ENCODE data around the gene ERMN. TPM values are rescaled to one million over a fixed set of nuclear protein-coding genes. Genes with fewer than 3 reads are reported as not detected.
A peak's percentile ranks its signal among the peaks of the same experiment; 100 is the strongest.

ERMN gene
- total RNA-seq, 1 donor, result 1.4 TPM

GRCh38 chr2:157336137-157337010, 10.8 kb upstream of the ERMN start:
- TF ChIP-seq CTCF (IDR thresholded peaks at IDR 0.05; ENCODE audit: extremely low read depth, low read depth, low read length), result peak; percentile 75
- Histone ChIP-seq H3K4me3 (ENCODE audit: insufficient read depth, low read length) (no peak overlapping the region), H4K20me1 (ENCODE audit: insufficient read depth, low read length) (no peaks in the 10 kb centered on the region), H3K27me3 (ENCODE audit: insufficient read depth, low read length) (peaks cover 5% of the 10 kb centered on the region), H3K4me1 (ENCODE audit: insufficient read depth, low read length) (peaks cover 13% of the 10 kb centered on the region), H3K36me3 (ENCODE audit: insufficient read depth, low read length) (no peaks in the 10 kb centered on the region), H3K4me2 (ENCODE audit: insufficient read depth, low read length) (no peak overlapping the region), H3K9me3 (ENCODE audit: low read depth, low read length) (no peaks in the 10 kb centered on the region), H3K79me2 (ENCODE audit: insufficient read depth, low read length) (no peaks in the 10 kb centered on the region), H3K27ac (ENCODE audit: low read depth, low read length) (no peak overlapping the region), H2AFZ (ENCODE audit: low read length) (no peak overlapping the region)
- DNase-seq (ENCODE audit: insufficient read length, low spot score, missing footprints), result no peak

- H3K27me3 ChIP-seq (ENCODE audit: insufficient read depth, low read length), result peaks cover 5% of the 10 kb centered on the region
- no peaks in the 10 kb centered on the region for H4K20me1 ChIP-seq (ENCODE audit: insufficient read depth, low read length)
- TF ChIP-seq CTCF (IDR thresholded peaks at IDR 0.05; ENCODE audit: extremely low read depth, low read depth, low read length), result no peak
- H3K9me3 ChIP-seq (ENCODE audit: low read depth, low read length), result no peaks in the 10 kb centered on the region
- peaks cover 5% of the 10 kb centered on the region for H3K4me1 ChIP-seq (ENCODE audit: insufficient read depth, low read length)
- peak; percentile 44 for DNase-seq (ENCODE audit: insufficient read length, low spot score, missing footprints)
- H3K36me3 ChIP-seq (ENCODE audit: insufficient read depth, low read length), result no peaks in the 10 kb centered on the region
- H3K79me2 ChIP-seq (ENCODE audit: insufficient read depth, low read length), result no peaks in the 10 kb centered on the region
- H3K4me2 ChIP-seq (ENCODE audit: insufficient read depth, low read length), result no peak overlapping the region
- no peak overlapping the region for H3K27ac ChIP-seq (ENCODE audit: low read depth, low read length)
- no peak overlapping the region for H2AFZ ChIP-seq (ENCODE audit: low read length)
- no peak overlapping the region for H3K4me3 ChIP-seq (ENCODE audit: insufficient read depth, low read length)
Observed at GRCh38 chr2:157334797-157335196, 9.2 kb upstream of the ERMN start.

DNA sequence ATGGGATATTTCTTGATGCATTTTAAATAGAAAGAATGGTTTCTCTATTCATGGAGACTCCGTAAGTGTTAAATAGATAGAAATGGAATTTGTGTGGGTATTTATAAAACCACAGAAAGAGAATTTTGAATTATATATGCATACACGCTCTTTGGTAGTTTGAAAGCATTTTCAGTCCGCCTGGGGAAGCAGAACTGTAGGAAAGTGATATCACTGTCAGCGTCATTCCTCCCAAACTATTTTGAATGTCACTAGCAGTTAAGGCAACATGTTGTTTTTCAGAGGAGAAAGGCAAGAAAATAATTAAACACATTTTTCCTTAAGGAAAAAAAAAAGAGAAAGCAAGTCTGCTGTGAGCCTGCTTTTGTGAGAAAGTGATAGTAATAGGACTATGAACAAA, 8.7 kb upstream of the ERMN start:
- no peak overlapping the region for H2AFZ ChIP-seq (ENCODE audit: low read length)
- H3K27ac ChIP-seq (ENCODE audit: low read depth, low read length), result no peak overlapping the region
- H3K4me2 ChIP-seq (ENCODE audit: insufficient read depth, low read length), result no peak overlapping the region
- no peaks in the 10 kb centered on the region for H3K36me3 ChIP-seq (ENCODE audit: insufficient read depth, low read length)
- H3K4me1 ChIP-seq (ENCODE audit: insufficient read depth, low read length), result peaks cover 4% of the 10 kb centered on the region
- H4K20me1 ChIP-seq (ENCODE audit: insufficient read depth, low read length), result no peaks in the 10 kb centered on the region
- H3K9me3 ChIP-seq (ENCODE audit: low read depth, low read length), result no peaks in the 10 kb centered on the region
- no peak for DNase-seq (ENCODE audit: insufficient read length, low spot score, missing footprints)
- H3K4me3 ChIP-seq (ENCODE audit: insufficient read depth, low read length), result no peak overlapping the region
- peaks cover 5% of the 10 kb centered on the region for H3K27me3 ChIP-seq (ENCODE audit: insufficient read depth, low read length)
- TF ChIP-seq CTCF (IDR thresholded peaks at IDR 0.05; ENCODE audit: extremely low read depth, low read depth, low read length), result no peak
- no peaks in the 10 kb centered on the region for H3K79me2 ChIP-seq (ENCODE audit: insufficient read depth, low read length)

DNA sequence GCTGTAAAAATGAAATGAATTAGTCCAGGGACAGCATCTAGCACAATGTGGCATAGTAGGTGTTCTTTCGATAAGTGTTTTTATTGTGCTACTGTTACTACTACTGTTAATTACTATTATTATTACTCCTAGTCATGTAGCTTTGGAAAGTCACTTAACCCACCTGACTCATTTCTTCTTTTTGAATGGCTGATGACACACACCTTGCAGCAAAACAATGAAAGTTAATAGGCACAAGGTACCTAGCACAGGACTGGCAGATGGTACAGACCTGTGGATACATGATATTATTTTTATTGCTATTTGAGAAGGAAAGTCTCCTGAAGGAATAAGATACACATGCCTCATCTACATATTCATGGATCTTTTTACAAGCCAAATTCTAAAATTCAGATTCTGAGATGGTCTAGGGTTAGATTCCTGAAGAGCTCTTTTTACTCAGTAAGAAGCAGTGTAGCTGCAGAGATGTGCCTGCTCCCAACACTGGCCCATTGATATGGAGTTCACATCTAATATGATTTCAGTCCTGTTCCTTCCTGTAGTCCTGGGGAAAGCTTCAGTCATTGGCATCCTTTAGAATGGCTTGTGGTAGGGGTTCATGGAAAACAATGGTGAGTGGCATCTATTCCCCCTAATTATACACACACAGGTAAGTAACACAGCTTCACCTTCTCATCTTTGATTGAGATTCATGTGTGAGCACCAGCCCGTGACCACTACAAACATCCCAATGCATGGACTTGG, 7.9 kb upstream of the ERMN start:
- H3K4me3 ChIP-seq (ENCODE audit: insufficient read depth, low read length), result no peak overlapping the region
- no peaks in the 10 kb centered on the region for H4K20me1 ChIP-seq (ENCODE audit: insufficient read depth, low read length)
- peaks cover 5% of the 10 kb centered on the region for H3K27me3 ChIP-seq (ENCODE audit: insufficient read depth, low read length)
- H3K4me1 ChIP-seq (ENCODE audit: insufficient read depth, low read length), result peaks cover 9% of the 10 kb centered on the region
- H3K27ac ChIP-seq (ENCODE audit: low read depth, low read length), result no peak overlapping the region
- no peak overlapping the region for H2AFZ ChIP-seq (ENCODE audit: low read length)
- no peak for DNase-seq (ENCODE audit: insufficient read length, low spot score, missing footprints)
- no peak for TF ChIP-seq CTCF (IDR thresholded peaks at IDR 0.05; ENCODE audit: extremely low read depth, low read depth, low read length)
- no peaks in the 10 kb centered on the region for H3K79me2 ChIP-seq (ENCODE audit: insufficient read depth, low read length)
- no peaks in the 10 kb centered on the region for H3K36me3 ChIP-seq (ENCODE audit: insufficient read depth, low read length)
- H3K4me2 ChIP-seq (ENCODE audit: insufficient read depth, low read length), result no peak overlapping the region
- no peaks in the 10 kb centered on the region for H3K9me3 ChIP-seq (ENCODE audit: low read depth, low read length)
